Endothelial cell of umbilical vein (primary cell): Measurements from ENCODE around the gene CCDC183. TPM values are rescaled to one million over a fixed set of nuclear protein-coding genes. Genes with fewer than 3 reads are reported as not detected.

Source experiments
- BruUV-seq: library from RNA; stranded (reverse); fragments of 400-500 nt; replicated peaks from 2 replicates; lab custom pipeline; 2021; lab: Mats Ljungman, UMichigan
- CTCF ChIA-PET: fragments of 300-600, 350-600 bp; sonication (Branson Sonifier 250); formaldehyde crosslinking; loops from one replicate; lab custom pipeline; 2021; ENCODE audit warnings: antibody characterized with exemption, inconsistent platforms; lab: Charles Lee
- POLR2A ChIA-PET: fragments of 300-600, 350-600 bp; sonication (Branson Sonifier 250); formaldehyde crosslinking; loops from one replicate; lab custom pipeline; 2021; ENCODE audit warnings: antibody characterized with exemption, inconsistent platforms; lab: Charles Lee
- DNase-seq: peaks from one replicate; pipeline ENCODE4 v3.0.0-alpha.2; 2011; ENCODE audit warnings: low read depth, low spot score
- FAIRE-seq: peaks from 2 replicates; lab custom pipeline; 2011; peaks lifted over from hg19 to GRCh38; lab: Jason Lieb, UNC
- H2AFZ ChIP-seq: 2 replicates; pipeline ENCODE4 v1.6.0; 2012; ENCODE audit warnings: low read depth, low read length, control low read depth, inconsistent platforms
- H3K27ac ChIP-seq: 2 replicates; pipeline ENCODE4 v1.5.1; 2011; ENCODE audit warnings: low read depth, mild to moderate bottlenecking, control low read depth, low read length, moderate library complexity; ENCODE audit not compliant: insufficient read depth
- H3K27me3 ChIP-seq, 2 experiments: 2 replicates each; pipeline versions ENCODE4 v1.6.0 to v1.6.1; 2011; ENCODE audit warnings: low read length in 2 of 2, mixed read lengths in 1 of 2; ENCODE audit not compliant: control insufficient read depth in 2 of 2, insufficient read depth in 2 of 2
- H3K36me3 ChIP-seq, 2 experiments: 2 replicates in 1 of 2; 3 replicates in 1 of 2; pipeline ENCODE4 v1.5.1; 2011; ENCODE audit warnings: low read length in 2 of 2, mild to moderate bottlenecking in 1 of 2, moderate library complexity in 1 of 2; ENCODE audit not compliant: control insufficient read depth in 2 of 2, insufficient read depth in 2 of 2; ENCODE audit errors: extremely low read depth in 1 of 2
- H3K4me1 ChIP-seq: 3 replicates; pipeline ENCODE4 v1.5.1; 2011; ENCODE audit warnings: mild to moderate bottlenecking, low read length; ENCODE audit not compliant: control insufficient read depth, insufficient read depth; ENCODE audit errors: extremely low read depth
- H3K4me2 ChIP-seq: 2 replicates; pipeline ENCODE4 v1.6.1; 2011; ENCODE audit warnings: low read length, control low read depth, mixed read lengths; ENCODE audit not compliant: insufficient read depth
- H3K4me3 ChIP-seq, 3 experiments: fragments of 200-600 bp in 1 of 3; sonication (generic), shearing (Covaris generic) in 1 of 3; replicated peaks in 1 of 3; 2 replicates each; pipeline ENCODE4 v1.5.1; 2011 to 2016; ENCODE audit warnings: control low read depth in 3 of 3, low read length in 3 of 3, mild to moderate bottlenecking in 2 of 3, inconsistent platforms in 1 of 3, low read depth in 1 of 3, moderate library complexity in 1 of 3; ENCODE audit not compliant: insufficient read depth in 1 of 3
- H3K79me2 ChIP-seq: 2 replicates; pipeline ENCODE4 v1.6.0; 2012; ENCODE audit warnings: low read length, inconsistent platforms; ENCODE audit not compliant: control insufficient read depth, insufficient read depth
- H3K9ac ChIP-seq: replicated peaks from 2 replicates; pipeline ENCODE3; 2011; ENCODE audit warnings: low read length, control low read depth; ENCODE audit not compliant: insufficient read depth; ENCODE audit errors: extremely low read depth
- H3K9me1 ChIP-seq: replicated peaks from 3 replicates; pipeline ENCODE4 v1.6.0; 2011; ENCODE audit warnings: mild to moderate bottlenecking, low read length; ENCODE audit not compliant: control insufficient read depth, insufficient read depth; ENCODE audit errors: extremely low read depth
- H3K9me3 ChIP-seq: replicated peaks from 2 replicates; pipeline ENCODE4 v1.5.1; 2012; ENCODE audit warnings: low read length, inconsistent platforms; ENCODE audit not compliant: control insufficient read depth, insufficient read depth
- H4K20me1 ChIP-seq: replicated peaks from 2 replicates; pipeline ENCODE3; 2011; ENCODE audit warnings: mild to moderate bottlenecking, low read length; ENCODE audit not compliant: control insufficient read depth, insufficient read depth; ENCODE audit errors: extremely low read depth
- CTCF ChIP-seq, 2 donors: IDR thresholded peaks; 1 replicate in 1 of 2; 2 replicates in 1 of 2; pipeline ENCODE4 v1.5.1; 2011; ENCODE audit warnings: low read length in 2 of 2, mild to moderate bottlenecking in 2 of 2, moderate library complexity in 2 of 2, control low read depth in 1 of 2, inconsistent platforms in 1 of 2, low read depth in 1 of 2; ENCODE audit not compliant: insufficient read depth in 1 of 2; ENCODE audit errors: extremely low read depth in 1 of 2
- EZH2 ChIP-seq: IDR thresholded peaks from 2 replicates; pipeline ENCODE4 v1.6.1; 2012; ENCODE audit warnings: borderline replicate concordance, low read depth, mild to moderate bottlenecking, moderate library complexity, low read length, inconsistent platforms; ENCODE audit not compliant: severe bottlenecking
- FOS ChIP-seq: IDR thresholded peaks from 2 replicates; pipeline ENCODE4 v1.6.1; 2011; ENCODE audit warnings: mild to moderate bottlenecking, low read length, moderate library complexity, borderline replicate concordance; ENCODE audit not compliant: insufficient read depth
- GATA2 ChIP-seq: IDR thresholded peaks from 2 replicates; pipeline ENCODE4 v1.7.0; 2011; ENCODE audit warnings: low read depth, mild to moderate bottlenecking, moderate library complexity, mixed read lengths, low read length; ENCODE audit not compliant: insufficient read length, insufficient read depth
- JUN ChIP-seq: IDR thresholded peaks from 2 replicates; pipeline ENCODE4 v1.6.1; 2011; ENCODE audit warnings: borderline replicate concordance, low read depth; ENCODE audit not compliant: insufficient read length, insufficient read depth
- MYC ChIP-seq: IDR thresholded peaks from one replicate; pipeline ENCODE4 v1.6.1; 2011; ENCODE audit warnings: mild to moderate bottlenecking, low read depth, low read length
- POLR2A ChIP-seq: IDR thresholded peaks from 2 replicates; pipeline ENCODE4 v1.6.1; 2012; ENCODE audit warnings: low read depth, mild to moderate bottlenecking, control low read depth, low read length
- dilution Hi-C: fragments of 300-500 bp; cut with MboI; formaldehyde crosslinking; loops from one replicate; pipeline ENCODE4 v1.15.0; 2019; ENCODE audit warnings: low sequenced_read_pairs; ENCODE audit not compliant: extremely low pct_ligation_motif_present
- intact Hi-C: fragments of 100-400 bp; cut with micrococcal nuclease; formaldehyde crosslinking; loops from one replicate; pipeline ENCODE4 v1.10.0; 2022
- polyA plus RNA-seq, 4 experiments: library from polyadenylated mRNA; depleted of rRNA in 3 of 4; stranded (reverse) in 3 of 4; unstranded in 1 of 4; fragments of >200 nt; gene quantifications; 2 replicates each; pipeline versions ENCODE4 v1.2.1 to v1.2.3, GENCODE V29; 2011 to 2012; ENCODE audit warnings: missing spikeins in 1 of 4
- total RNA-seq: library from RNA; stranded (reverse); gene quantifications from 2 replicates; pipeline ENCODE4 v1.2.3, GENCODE V29; 2021

The CCDC183 gene
- total and polyA plus RNA-seq, 2 donors (not counting 3 experiments of a cell fraction or from before 2014, with no cell fraction given): 0.50 TPM; not detected in 1

GRCh38 chr9:136820971-136821825 lies 25.1 kb downstream of the CCDC183 start:
- Histone ChIP-seq H3K4me2 (peak overlapping the region; percentile 26), H2AFZ (peak overlapping the region; percentile 36), H3K36me3 (peaks cover 2 to 18% of the 10 kb centered on the region in 2 experiments), H3K9me1 (no peaks in the 10 kb centered on the region), H4K20me1 (no peaks in the 10 kb centered on the region), H3K4me1 (peaks cover 6% of the 10 kb centered on the region), H3K27me3 (no peaks in the 10 kb centered on the region), H3K9ac (peak overlapping the region; percentile 38), H3K79me2 (peaks cover 13% of the 10 kb centered on the region), H3K9me3 (no peaks in the 10 kb centered on the region), H3K4me3 (peak overlapping the region in 2 of 3 experiments; percentile 2 to 36), H3K27ac (no peak overlapping the region)
- intact Hi-C loops: no loop called here
- ChIA-PET POLR2A (interaction anchor here (1.0 kb wide), 1 partner anchor 13 kb away, joined by 7 read pairs; the partner anchor contains the start of gene RABL6), CTCF (interaction anchor here (1.0 to 3.8 kb wide), 5 partner anchors 19 to 214 kb away, joined by 3 to 17 read pairs (median 3); partner anchors contain the start of gene AJM1)
- BruUV-seq: no TSS peak
- TF ChIP-seq CTCF (IDR thresholded peaks at IDR 0.05; ENCODE audit: extremely low read depth in 1 of 2, insufficient read depth in 1 of 2, low read depth in 1 of 2, low read length in 2 of 2) (no peak), MYC (no peak), GATA2 (no peak), EZH2 (no peak), JUN (no peak), FOS (no peak), POLR2A (no peak)
- DNase-seq: peak; percentile 51
- FAIRE-seq: peak; percentile 28
- dilution Hi-C loops: loop anchor here (25.0 kb wide), 1 partner anchor 116 kb away; the partner anchor contains the start of genes C8G and FBXW5
